RPMI7951 (cell line): ENCODE data around the gene PLAC8. TPM values are rescaled to one million over a fixed set of nuclear protein-coding genes. Genes with fewer than 3 reads are reported as not detected.
"Not testable (repeated sequence)": the region's sequence is repeated elsewhere in the genome, so short reads cannot be mapped to it uniquely, and the experiment has no call there.

Experiments used
- DNase-seq: peaks from one replicate; pipeline ENCODE4 v3.0.0-alpha.2; 2012; ENCODE audit warnings: low read depth
- total RNA-seq: library from RNA; depleted of rRNA; stranded (reverse); fragments of >200 nt; shearing (Covaris generic); gene quantifications from 2 replicates; pipeline ENCODE4 v1.2.3, GENCODE V29; 2014; rRNA removed

PLAC8 gene, protein sequence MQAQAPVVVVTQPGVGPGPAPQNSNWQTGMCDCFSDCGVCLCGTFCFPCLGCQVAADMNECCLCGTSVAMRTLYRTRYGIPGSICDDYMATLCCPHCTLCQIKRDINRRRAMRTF
- 0.39 and 0.96 TPM in 2 replicates for total RNA-seq

DNA sequence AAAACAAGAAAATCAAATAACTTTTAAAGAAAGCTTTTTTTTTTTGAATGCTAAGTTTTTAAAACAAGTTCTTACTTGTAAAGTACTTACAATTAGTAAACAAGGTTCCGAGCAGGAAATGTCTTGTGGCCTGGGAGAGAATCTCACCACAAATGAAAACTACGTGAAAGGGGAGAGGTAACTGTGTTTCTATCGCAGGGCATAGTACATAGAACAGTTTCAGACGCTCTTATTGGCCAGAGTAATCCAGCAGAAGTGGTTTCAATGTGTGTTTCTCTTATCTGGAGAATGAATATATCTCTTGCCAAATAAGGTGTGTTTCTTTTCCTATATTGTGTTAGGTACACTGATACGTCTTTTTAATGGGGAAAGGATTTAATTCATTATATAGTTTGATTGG lies at the start of gene PLAC8:
TSS of gene PLAC8 (minus strand) at position 154 of the 400 bp plus-strand sequence. CDS start 6,808 bp downstream, outside the sequence.
- DNase-seq: no peak

DNA sequence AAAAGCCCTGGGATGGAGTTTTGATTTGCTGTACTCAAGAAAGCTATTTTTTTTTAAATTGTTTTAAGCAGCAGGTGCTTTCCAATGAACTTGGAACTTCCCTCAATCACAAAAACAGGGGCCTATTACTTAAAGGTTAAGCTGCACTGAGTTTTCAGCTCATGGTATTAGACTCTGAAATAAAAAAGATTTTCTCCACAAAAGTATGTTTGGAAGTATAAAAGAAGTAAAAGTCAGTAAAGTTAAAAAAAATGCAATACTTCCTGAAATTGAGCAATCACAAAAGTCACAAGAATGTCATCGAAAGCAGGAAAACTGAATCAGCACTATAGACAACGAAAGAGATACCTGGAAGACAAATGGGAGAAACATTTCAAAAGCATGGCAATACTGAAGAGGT lies 38.9 kb upstream of the PLAC8 start:
- no peak for DNase-seq

DNA sequence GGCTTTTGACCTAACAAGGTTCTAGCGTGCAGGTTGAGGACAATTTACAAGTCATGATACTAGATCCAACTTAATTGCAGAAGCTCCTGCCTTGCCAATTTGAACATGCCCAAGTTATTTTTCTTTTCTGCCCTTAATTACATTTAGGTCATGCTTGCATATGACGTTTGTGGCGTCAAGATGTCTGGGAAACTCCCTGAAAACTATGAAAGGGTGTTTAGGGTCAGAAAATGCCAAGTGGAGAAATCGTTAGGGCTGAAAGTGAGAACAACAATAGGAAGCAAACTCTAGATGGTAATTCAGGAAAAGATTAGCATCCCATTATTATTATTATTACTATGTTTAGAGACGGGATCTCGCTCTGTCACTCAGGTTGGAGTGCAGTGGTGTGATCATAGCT lies 38.2 kb upstream of the PLAC8 start:
- DNase-seq: no peak

DNA sequence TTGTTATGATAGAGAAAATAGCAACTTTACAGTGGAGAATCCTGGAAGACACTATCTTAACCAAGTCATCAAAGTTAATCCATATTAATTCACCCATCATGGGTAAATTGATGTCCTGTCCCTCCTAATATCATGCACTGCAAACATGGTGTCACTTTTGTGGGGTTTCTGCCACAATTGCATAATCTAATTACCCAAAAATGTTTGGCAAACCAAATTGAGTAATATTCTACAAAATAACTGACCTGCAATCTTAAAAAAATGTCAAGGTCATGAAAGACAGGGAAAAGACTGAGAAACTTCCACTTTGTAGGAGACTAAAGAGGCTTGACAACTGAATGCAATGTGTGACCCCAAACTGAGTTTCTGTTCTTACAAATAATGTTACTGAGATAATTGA lies 37.1 kb upstream of the PLAC8 start:
- no peak for DNase-seq

DNA sequence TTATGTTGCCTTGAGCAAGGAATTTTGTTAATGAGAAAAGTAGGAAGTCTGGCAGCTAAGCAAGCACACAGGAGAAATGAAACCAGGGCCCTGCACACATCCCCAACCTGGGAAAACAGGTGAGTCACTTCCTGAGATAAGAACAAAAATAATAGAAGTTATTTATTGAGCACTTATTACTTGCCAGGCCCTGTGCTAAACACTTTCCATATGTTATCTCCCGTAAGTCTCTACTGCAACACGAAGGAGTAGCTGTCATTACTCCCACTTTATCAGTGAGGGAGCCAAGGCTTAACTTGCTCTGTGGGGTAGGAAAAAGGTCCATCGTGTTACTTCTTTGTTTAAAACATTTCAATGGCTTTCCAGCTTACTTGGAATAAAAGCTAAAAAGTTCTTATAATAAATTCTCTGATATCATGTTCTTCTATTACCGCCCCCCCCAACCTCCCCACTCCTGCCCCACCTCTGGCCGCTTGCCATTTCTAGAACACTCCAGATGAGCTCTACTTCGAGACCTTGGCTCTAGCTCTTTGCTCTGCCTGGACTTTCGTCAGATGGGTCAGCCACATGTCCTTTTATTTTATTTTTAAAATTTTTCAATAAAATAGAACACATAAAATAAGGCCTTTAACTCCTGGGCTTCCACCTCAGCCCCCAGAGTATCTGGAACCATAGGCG lies 36.3 kb upstream of the PLAC8 start:
- peak; percentile 32 for DNase-seq

DNA sequence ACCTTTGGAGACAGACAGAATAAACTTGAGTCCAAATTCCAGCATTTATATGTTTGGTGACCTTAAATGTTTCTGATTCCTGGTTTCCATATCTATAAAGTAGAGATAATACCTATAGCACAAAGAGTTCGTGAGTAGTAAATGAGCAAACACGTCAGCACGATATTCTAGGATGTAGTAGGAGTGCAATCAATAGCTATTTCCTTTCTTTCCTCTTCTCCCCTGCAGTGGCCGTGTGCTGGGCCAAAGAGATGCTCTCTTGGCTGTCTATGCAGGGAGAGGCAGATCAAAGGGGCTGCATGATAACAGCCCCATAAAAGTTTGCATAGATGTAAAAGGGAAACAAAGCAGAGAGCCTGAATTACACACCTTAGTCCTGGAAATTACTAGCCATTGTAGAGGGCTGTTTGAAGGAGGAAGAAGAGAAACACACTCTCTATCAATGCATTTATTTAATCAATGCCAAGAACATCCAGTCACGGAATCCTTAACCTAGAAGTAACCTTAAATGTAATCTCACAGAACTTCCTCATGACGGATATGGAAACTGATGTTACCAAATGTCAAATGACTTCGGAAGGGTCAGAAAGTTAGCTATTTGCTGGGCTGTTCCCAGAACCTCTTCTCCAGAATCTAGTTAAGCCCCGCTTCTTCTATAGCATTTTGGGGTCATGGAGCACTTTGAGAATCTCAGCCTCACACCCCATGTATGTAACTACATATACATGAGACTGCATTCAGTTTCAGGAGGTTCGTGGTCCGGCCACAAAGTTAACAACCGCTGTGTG lies 35.5 kb upstream of the PLAC8 start:
- no peak for DNase-seq

DNA sequence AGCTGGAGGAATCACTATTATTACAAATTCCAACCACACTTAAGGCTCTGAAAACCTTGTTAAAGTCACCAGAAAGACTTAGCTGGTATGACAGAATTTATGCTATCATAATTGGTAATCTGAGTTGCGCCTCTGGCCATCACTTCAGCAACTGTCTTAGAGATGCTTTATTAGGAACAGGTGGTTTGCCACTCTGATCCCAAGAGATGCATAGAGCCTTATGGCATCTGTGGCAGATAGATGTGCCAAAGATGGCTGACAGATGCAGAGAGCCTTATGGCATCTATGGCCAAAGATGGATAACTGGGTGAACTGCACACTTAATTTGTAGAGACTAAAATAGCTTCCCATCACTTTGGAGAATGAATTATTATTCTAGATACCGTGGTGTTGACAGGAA lies 32.3 kb upstream of the PLAC8 start:
- DNase-seq: no peak

DNA sequence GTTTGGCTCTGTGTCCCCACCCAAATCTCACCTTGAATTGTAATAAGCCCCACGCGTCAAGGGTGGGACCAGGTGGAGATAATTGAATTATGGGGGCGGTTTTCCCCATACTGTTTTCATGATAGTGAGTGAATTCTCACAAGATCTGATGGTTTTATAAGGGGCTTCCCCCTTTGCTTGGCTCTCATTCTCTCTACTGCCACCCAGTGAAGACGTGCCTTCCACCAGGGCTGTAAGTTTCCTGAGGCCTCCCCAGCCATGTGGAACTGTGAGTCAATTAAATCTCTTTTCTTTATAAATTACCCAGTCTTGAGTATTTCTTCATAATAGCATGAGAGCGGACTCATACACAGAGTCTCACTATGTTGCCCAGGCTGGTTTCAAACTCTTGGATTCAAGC lies 31.2 kb upstream of the PLAC8 start:
- DNase-seq: not testable (repeated sequence)

DNA sequence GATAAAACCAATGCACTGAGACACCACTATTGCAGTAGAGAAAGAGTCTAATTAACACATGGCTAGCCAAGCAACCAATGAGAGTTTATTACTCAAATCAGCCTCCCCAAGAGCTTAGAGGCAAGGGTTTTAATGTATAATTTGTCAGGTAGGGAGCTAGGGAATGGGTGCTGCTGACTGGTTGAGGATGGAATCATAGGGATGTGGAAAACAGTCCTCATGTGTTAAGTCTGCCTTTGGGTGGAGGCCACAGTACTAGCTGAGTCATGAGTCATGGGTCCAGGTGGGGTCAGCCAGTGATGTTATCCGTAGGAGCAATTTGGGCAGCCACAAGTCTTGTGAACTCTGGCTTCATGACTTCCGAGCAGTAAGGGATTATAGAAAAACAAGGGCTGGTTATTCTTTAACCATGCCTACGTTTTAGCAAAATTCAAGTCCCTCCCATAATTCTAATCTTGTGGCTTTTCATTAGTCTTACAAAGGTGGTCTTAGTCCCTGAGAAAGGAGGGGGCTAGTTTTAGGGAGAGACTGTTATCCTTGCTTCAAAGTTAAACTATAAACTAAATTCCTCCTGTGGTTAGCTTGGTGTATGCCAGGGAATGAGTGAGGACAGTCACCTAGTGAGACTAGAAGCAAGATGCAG lies 25.1 kb upstream of the PLAC8 start:
- DNase-seq: peak; percentile 7

DNA sequence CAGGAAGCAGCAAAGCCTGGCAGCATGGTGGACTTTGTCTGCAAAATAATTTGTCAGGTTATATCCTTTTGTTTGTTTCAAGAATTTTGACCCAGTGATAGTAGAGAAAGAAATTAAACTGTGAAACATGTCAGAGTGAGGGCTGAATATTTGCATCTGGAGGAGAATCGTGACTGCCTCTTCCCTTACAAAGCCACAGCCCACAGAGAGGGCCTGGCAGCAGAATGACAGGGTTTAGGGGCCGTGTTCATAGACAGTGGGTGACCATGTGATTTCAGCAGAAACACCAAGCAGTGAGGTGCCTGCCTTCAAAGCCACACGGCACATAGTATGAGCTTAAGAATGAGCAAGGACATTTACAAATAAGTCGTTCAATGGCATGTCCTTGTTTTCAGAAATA lies 24.4 kb upstream of the PLAC8 start:
- no peak for DNase-seq

DNA sequence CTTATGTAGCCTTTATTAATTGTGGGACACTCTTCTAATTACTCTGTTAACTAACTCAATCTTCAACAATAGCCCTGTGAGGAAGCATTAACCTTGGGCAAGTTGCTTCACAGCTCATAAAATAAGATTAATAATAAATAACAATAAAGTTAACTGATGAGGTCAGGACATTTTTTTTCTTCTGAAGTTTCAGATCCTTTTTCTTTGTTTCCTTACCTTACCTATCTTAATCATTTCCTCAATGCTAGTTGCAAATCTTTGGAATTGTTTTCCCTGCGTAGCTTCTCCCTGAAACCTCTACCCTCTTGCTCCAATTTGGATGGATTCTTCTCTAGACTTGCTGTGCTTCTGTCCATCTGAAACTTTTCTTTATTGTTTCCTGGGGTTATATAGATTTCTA lies 17.5 kb upstream of the PLAC8 start:
- DNase-seq: no peak

DNA sequence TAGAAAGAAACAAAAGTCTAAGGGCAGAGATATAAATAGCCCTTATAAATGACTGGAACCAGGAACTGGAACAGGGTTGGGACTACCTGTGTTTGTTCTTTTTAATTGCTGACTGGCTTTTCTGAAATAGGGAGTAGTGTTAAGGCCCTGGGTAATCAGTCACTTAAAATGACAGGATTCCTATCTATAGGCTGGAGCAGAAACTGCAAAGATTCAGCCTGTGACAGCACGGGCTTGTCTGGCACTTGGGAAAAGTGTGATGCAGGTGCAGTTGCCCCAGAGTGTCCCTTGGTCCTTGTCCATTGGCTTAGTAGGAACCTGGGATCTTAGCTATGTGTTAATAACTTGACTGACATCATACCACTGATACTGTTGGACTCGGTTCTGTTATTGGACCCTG lies 14.7 kb upstream of the PLAC8 start:
- no peak for DNase-seq

DNA sequence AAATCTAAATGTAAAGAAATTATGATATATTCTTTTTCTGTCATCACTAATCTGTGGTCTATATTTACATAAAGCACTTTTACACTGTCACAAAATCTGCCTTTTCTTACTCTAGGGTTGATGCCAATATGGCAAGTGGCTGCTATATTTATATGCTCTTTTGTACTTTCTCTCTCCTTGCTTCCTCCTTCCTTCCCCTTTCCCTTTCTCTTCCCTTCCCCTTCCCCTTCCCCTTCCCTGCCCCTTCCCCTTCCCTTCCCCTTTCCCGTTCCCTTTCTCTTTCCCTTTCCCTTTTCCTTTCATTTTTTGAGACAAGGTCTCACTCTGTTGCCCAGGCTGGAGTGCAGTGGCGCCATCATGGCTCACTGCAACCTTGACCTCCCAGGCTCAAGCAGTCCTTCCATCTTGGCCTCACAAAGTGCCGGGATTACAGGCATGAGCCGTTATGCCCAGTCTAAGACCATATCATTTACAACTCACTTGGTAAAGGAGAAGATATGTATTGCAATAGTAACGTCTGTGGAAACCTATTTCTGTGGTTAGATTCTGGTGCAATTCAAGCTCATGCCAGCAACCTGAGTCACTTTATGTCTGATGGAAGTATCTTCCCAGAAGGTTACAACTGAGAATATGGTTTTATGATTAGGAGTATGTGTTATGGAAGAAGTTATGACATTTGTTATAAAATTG lies 13.9 kb upstream of the PLAC8 start:
- peak; percentile 77 for DNase-seq

DNA sequence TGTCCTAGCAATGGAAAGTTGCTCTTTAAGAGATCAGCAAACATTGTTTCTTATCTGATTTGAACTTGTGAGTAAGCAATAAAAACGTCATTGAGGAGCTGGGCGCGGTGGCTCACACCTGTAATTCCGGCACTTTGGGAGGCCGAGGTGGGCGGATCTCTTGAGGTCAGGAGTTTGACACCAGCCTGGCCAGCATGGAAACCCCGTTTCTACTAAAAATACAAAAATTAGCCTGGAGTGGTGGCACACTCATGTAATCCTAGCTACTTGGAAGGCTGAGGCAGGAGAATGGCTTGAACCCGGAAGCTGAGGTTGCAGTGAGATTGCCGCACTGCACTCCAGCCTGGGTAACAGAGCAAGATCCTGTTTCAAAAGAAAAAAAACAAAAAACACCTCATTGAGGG lies 11.2 kb upstream of the PLAC8 start:
- no peak for DNase-seq

DNA sequence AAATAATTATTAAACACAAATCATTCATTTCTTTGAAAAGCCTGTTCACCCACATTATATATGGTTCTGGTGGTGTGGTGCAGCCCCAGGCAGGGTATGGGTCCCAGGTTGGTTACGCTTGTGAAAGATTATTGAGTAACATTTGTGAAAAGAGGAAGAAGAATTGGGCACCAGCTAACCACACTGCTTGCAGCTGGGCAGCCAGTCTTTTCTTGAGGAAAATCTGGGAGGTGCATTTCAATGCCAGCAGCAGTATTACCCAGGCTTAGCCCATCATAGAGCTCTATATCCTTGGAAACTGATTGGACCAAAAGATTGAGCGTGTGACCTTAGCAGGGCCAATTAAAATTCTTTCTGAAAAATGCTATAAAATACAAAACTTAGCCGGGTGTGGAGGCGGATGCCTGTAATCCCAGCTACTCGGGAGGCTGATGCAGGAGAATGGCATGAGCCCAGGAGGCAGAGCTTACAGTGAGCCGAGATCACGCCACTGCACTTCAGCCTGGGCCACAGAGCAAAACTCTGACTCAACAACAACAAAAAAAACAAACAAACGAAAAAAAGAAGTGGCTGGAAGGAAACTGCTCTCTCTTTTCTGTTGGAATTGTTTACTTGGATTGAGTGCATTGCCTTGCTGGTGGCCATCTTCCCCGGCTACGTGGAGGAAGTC lies 9.7 kb upstream of the PLAC8 start:
- no peak for DNase-seq

DNA sequence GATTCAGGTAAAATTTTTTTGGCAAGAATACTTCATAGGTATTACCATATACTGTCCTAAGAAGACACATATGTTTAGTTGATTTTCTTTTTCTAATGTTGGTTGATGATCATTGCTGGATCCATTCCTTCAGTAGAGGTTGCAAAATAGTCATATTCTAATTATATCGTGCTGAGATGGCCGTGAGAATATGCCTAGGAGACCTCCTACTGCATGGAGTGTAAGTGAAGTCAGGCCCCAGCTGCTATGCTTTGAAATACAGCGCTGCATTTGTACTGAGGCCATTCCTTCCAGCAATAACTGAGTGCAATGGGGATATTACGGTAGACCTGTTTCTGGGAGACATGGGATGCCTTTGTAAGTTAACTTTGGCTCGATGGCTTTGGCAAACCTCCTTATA lies 6.7 kb upstream of the PLAC8 start:
- no peak for DNase-seq

DNA sequence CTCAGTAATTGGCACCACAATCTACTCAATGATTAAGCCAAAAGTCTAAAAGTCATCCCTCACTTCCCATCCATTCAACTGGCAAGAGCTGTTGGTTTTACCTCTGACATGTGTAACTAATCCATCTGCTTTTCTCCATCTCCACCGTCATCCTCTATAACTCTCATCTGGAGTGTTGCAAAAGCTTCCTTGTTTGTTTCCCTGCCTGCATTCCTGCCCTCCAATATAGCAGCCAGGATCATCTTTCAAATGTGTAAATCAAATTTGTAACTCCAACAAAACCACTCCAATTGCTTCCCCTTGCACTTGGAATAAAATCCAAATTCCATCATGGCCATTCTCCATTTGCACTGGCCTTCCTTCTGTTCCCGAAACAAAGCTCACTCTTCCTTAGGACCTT lies 4.3 kb upstream of the PLAC8 start:
- no peak for DNase-seq

DNA sequence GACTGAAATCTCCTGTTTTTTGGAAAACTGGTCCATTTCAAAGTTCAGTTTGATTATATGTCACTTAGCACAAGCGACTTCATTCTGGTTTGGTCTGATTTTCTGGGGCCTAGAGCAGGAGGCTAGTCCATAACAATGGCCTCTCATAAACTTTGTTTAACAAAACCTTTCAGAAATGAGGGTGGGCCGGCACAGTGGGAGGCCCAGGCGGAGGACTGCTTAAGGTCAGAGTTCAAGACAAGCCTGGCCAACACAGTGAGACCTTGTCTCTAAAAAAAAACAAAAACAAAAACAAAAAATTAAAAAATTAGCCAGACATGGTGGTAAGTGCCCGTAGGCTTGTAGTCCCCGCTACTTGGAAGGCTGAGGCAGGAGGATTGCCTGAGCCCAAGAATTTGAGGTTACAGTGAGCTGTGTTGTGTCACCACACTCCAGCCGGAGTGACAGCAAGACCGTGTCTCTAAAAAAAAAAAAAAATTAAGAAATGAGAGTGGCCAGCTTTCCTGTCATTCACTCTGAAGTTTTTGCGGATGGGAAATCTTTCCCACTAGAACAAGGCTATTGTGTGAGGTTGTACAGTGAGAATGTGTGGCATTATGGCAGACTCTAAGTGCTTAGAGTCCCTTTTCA lies 1.2 kb upstream of the PLAC8 start:
- no peak for DNase-seq

DNA sequence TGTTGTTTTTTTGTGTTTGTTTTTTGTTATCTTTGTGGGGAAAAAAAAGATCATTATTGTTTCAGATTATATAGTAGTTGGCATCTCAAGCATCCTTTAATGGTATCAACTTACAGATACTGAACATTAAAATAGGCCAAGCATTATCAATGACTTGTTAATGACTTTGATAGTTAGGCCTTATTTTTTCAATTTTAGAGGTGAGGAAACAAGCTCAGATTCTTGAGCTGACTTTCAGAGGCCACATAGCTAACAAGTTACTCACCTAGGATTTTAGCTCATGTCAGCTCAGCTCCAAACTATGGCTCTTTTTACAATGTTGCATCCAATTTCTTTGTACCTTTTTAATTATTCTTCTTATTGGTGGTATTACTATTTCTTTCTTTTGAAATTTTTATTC lies 471 bp upstream of the PLAC8 start:
- DNase-seq: peak; percentile 26

DNA sequence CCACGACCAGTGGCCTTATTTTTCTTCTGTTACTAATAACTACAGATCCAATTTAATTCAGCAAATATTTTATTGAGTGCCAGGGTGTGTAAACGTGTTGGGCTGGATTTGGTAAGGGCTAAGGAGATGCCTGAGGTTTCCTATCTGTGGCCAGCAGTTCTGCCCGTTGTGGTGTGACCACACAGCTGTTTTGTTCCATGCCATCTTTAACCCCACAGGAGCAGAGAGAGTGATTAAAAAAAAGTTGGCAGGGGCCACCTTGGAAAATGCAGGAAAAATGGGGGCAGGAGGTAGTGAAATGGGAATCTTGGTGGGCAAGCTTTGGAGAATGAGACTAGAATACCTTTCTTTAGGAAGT lies 1.1 kb downstream of the PLAC8 start:
- DNase-seq: peak; percentile 64
